HS-5 (cell line): ENCODE data around the gene G3BP2.

Source experiments
- DNase-seq: peaks from one replicate; pipeline ENCODE4 v3.0.0-alpha.2; 2012; ENCODE audit warnings: low read depth

The G3BP2 gene

GRCh38 chr4:75637827-75638226, 35.4 kb downstream of the G3BP2 start:
- DNase-seq, result no peak

- no peak for DNase-seq
These were observed 36.0 kb downstream of the G3BP2 start for GRCh38 chr4:75637176-75637575.

GRCh38 chr4:75634951-75635350, 38.3 kb downstream of the G3BP2 start:
- DNase-seq, result no peak

GRCh38 chr4:75634281-75634680, 38.9 kb downstream of the G3BP2 start:
- no peak for DNase-seq

GRCh38 chr4:75633846-75634245, 39.4 kb downstream of the G3BP2 start:
- DNase-seq, result peak; percentile 34

GRCh38 chr4:75630937-75631329, 42.3 kb downstream of the G3BP2 start:
- no peak for DNase-seq

GRCh38 chr4:75630174-75630936, 42.9 kb downstream of the G3BP2 start, which contains the start of gene CDKL2:
Gene CDKL2, minus strand, starts transcription at chr4:75630528. Its CDS starts 4,540 bp downstream, at chr4:75625988.
- no peak for DNase-seq

- DNase-seq, result no peak
These were observed 44.0 kb downstream of the G3BP2 start for GRCh38 chr4:75629239-75629638.

GRCh38 chr4:75623026-75623425, 50.2 kb downstream of the G3BP2 start:
- no peak for DNase-seq

GRCh38 chr4:75621715-75622114, 51.5 kb downstream of the G3BP2 start:
- no peak for DNase-seq

- no peak for DNase-seq
These were observed 60.9 kb downstream of the G3BP2 start for GRCh38 chr4:75612306-75612705.

- DNase-seq, result no peak
These were observed 67.3 kb downstream of the G3BP2 start for GRCh38 chr4:75605928-75606327.

- no peak for DNase-seq
These were observed 73.6 kb downstream of the G3BP2 start for GRCh38 chr4:75599647-75600046.

- DNase-seq, result no peak
These were observed 74.8 kb downstream of the G3BP2 start for GRCh38 chr4:75598390-75598789.

- DNase-seq, result no peak
These were observed 77.2 kb downstream of the G3BP2 start for GRCh38 chr4:75596061-75596460.

- no peak for DNase-seq
These were observed 79.8 kb downstream of the G3BP2 start for GRCh38 chr4:75593393-75593792.
